ENCODE measurements around the gene CLDND2.

Gene CLDND2

DNA sequence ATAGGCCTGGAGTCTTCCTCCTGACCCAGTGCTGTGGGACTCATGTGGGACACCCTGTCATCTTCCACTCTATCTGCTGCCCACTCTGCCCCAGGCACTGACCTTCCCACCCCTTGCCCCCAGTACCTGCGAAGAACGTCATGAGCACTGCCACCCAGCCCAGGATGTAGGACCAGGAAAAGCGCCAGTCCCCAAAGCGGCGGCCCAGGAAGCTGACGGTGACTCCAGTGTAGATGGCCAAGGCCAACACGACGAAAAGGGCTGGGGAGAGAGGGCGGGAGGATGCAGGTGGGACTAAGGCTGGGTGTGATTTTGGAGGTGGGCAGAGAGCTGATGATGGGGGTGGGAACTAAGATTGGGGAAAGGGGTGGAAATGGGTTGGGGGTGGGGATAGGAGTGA, 11.6 kb upstream of the CLDND2 start:
- no peak for DNase-seq

DNA sequence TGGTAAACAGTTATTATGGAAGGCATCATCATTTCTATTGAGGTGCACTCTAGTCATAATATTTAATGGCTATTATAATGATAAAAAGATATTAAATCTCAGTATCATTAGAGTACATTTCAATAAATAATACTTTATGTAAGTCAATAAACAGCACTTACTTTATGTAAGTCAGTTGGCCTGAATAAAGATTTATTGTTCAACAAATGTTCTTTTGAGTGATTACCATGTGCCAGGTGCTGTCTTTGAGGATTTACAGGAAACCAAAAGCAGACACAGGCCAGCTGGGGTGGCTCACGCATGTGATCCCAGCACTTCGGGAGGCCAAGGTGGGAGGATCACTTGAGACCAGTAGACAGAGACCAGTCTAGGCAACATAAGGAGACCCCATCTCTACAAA, 8.6 kb upstream of the CLDND2 start:
- DNase-seq, result no peak

DNA sequence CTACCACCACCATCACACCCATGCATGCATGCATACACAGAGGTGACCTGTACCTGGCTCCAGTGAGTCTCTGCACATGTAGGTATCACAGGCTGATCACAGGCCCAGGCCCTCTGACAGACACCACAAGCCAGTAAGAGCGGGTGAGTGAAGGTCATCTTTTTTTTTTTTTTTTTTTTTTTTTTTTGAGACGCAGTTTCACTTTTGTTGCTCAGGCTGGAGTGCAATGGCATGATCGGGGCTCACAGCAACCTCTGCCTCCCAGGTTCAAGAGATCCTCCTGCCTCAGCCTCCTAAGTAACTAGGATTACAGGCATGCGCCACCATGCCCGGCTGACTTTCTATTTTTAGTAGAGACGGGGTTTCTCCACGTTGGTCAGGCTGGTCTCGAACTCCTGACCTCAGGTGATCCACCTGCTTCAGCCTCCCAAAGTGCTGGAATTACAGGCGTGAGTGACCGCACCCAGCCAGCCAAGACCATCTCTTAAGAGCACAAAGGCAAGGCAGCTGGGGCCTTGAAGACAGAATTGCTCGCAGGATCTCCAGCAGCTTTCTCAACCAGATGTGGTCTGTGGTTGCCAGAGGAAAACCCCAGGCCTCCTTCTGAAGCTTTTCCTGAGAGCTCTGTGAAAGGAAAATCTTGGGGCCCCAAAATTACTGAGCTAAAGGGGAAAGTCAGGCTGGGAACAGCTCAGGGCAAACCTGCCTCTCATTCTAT, 6.9 kb upstream of the CLDND2 start:
- DNase-seq, result peak in 1 of 5 donors; percentile 21

DNA sequence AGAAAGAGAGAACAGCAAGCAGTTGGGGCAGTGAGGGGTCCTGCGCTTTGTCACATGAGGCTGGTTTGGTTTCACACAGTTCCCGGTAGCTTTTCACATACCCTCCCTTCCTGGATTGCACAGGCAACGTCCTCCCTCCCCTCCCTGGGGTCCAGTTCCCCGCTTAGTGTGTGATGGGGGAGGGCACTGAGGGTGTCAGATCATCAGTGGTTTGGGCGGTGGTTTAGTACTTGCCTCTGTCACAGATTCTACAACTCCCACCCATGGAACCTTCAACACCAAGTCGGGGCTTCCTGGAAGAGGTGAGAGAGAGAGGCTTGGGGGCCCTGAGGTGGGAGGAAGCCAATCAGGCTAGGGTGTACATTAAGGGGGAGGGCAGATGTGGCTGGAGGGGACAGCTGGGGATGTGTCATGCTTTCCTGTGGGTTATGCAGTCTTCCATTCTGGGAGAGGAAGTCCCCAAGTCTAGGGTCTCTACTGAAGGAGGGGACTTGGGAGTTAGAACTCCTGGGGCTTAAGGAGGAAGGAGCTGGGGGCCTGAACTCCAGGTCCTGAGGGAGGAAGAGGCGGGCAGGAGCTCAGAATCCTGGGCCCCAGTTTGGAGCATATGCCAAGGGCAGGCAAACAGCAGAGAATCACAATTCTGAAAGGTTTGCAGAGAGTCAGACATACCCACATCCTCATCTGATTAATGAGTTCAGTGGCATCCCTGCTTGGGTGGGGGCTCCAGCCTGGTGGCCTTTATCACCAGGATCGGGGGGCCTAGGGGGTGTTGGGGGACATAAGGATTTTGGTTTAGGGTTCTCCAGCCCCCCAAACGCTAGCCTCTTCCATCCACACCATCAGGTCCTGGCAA, 4.1 kb upstream of the CLDND2 start, which contains the start of gene NKG7:
Gene NKG7, minus strand, starts transcription at position 6 of the 856 bp plus-strand sequence. CDS start 119 bp downstream, outside the sequence.
- peak in 3 of 5 donors; percentile 15 to 80 (median 31) for DNase-seq

DNA sequence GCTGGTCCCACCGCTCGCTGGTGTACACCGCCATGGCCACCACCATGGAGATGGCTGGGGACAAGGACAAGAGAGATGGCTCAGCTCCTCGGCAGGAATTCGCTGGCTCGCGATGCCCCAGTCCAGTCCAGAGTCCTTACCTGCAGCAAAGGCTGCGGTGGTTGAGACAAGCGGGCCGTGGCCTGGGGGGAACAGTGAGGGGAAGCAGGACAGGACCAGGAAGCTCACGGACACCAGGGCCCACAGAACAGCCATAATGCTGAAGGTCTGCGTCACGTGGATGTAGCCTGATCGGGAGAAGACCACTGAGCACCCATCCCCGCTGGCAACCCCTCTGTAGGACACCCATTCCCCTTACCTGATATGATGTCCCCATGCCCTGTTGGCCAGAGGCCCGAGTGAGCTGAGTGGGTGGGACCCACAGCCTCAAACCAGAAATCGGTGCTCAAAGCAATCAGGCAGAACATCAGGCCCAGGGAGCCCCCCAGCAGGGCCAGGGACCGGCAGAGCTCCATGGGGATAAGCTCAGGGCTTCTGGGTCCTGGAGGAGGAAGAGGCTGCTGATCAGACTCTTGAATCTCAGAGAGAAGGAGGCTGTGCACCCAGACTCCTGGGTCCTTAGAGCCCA, 3.3 kb upstream of the CLDND2 start:
- DNase-seq, result no peak

DNA sequence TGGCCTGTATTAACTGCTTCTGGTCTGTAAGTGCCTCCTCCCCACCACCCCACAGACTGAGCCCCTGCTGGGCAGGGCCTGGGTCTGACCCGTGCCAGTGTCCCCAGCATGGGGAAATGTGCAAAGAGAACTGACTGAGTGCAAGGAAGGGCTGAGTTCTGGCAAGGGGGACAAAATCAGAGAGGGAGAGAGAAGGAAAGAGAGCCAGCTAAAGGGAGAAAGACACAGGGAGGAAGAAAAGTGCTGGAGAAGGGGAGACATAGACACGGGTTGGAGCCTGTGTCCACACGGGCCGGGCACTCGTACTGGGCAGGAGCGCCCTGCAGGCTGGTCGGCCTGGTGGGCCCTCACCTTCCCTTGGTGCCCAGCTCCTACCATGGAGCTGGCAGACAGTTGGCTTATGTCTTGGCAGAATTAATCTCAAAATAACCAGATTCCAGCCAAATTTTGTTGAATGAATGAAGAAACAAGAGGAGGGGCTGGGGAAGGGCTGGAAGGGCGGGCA, 2.4 kb upstream of the CLDND2 start:
- DNase-seq, result no peak

- no peak for DNase-seq
Observed at GRCh38 chr19:51370230-51370629, 1.4 kb upstream of the CLDND2 start.

DNA sequence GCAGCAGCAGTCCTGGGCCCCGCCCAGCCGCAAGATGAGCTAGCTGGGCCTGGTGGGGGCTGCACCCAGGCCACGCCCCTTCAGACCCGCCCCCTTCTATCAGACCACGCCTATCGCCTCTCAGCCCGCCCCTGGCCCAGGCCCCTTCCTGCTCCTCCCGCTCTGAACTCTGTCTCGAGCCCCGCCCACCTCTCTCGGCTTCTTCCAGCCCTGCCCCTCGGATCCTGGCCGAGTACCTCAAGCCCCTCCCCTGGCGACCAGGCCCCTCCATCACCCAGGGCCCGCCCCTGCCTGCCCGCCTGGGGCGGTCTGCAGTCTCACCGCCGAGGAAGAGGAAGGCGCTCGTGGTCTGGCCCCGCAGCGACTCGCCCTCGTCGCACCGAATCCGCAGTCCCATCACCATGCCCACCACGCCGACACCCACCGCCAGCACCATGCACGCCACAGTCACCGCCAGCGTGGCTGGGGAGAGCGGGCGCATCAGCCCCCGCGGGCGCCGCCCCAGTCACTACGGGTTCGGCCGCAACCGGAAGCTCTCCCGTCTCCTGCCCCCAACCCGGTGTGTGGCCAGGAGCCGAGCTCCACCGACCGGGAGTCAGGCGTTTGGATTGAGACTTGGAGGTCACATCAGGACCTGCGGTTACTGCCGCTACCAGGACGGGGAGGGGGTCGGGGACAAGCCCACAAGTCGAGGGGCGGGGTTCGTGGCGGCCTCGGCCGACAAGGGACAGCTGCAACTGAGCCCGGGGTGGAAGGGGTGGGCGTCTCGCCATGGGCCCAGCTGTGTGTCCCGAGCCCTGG, 1.0 kb downstream of the CLDND2 start:
- peak; percentile 88 to 98 (median 92) for DNase-seq

DNA sequence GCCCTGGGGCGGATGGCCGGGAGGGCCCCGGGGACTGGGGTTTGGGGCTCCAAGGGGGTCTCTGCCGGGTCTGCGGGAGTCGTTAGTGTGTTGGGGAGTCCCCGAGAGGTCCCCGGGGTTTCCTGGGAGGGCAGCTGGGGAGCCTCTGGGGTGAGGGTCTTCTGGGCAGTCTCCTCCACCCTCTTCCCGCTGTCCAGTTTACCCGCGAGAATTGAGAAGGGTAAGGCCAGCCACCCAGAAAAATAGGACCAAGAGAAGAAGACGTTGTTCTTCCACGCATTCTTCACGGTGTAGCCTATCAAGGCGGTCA, 1.6 kb downstream of the CLDND2 start:
- no peak for DNase-seq

DNA sequence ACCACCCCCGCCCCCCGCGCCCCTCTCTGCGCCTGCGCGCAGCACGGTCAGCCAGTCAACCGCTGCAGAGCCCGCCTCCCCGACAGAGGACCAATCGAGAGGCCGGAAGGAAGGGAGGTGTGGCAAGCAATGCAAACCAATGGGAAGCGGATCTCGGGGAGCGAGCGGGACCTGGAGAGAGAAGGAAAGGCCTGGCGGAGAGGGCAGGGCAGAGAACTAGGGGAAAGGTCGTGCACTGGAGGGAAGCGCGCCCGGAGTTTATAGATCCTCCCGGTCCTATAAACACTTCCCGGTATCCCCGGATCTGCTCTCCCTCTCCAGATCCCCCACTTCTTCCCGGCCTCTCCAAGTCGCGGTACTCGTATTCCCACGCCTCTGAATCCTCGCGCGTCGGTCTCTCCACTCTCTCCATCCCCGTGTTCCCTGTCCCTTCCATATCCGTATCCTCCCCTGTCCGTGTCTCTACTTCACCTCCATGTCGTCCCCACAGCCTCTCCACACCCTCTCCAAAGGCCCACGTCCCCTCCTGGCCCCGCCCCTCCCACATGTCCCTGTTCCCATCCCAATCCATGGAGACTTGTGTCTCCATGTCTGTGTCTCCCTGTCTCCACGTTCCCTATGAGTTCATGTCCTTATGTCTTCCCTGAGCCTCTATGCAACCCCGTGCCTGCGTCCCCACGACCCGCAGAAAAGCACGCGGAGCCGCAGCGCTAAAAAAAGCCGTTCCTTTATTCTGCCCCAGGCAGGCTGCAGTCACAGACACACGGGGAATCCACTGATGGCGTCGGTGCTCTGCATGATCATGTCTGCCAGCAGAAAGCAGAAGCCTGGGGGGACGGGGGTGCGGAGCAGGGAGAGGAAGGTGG, 2.2 kb downstream of the CLDND2 start:
- DNase-seq, result peak; percentile 85 to 96 (median 88)

DNA sequence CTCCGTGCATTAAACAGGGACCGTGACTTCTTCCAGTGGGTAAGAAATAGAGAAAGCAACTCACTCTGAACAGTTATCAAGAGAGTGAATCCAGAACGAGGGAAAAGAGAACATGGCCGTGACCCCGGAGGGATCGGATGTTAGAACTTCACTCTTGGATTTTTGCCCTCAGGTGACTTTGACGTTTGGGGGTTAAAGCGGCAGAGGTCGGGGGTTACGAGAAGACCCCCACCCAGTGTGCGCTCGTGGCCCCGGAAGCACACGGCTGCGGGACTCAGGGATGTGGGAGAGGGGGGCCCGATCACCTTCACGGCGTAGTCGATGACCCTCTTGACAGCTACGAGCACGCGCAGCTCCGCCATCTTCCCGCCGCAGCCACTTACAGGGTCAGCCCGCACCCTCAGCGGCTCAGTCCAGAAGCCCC, 2.8 kb downstream of the CLDND2 start, which contains the start of gene ETFB:
Gene ETFB, minus strand, starts transcription at position 424 of the 424 bp plus-strand sequence. Its CDS starts 62 bp downstream, at position 362.
- no peak for DNase-seq

DNA sequence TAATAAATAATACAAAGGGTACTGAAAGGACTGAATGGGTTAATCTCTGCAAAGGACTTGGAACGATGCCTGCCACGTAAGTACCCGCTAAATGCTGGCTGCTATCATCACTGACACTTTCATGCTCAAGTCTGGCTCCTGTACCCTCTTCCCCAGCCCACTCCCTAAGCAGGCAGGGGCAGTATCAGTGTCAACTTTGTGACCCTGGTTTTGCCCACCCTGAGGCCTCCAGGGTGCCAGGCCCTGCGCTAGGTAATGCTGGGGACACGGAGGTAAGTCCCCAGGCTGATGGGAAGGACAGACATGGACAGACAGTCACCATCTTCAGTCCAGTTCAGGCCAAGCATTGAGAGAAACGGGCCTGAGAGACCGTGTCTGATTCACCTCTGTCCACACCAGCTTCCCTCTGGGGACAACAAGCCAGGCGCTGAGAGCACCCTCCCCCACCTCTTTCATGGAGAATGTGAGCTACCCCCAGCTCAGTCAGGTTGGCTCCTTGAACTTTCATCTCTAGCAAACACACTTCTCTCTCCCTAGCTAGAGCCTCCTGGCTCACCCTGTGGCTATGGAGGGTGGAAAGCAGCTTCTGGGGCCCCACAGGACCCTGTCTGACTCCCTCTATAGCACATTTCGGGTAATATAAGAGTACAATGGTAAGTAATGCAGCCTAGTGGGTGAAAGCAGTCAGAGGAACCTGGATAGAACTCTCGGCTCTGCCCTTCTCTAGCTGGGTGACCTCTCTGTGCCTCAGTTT, 3.4 kb downstream of the CLDND2 start:
- DNase-seq, result peak in 1 of 5 donors; percentile 20

- no peak for DNase-seq
Observed at GRCh38 chr19:51364200-51365106, 4.3 kb downstream of the CLDND2 start.

DNA sequence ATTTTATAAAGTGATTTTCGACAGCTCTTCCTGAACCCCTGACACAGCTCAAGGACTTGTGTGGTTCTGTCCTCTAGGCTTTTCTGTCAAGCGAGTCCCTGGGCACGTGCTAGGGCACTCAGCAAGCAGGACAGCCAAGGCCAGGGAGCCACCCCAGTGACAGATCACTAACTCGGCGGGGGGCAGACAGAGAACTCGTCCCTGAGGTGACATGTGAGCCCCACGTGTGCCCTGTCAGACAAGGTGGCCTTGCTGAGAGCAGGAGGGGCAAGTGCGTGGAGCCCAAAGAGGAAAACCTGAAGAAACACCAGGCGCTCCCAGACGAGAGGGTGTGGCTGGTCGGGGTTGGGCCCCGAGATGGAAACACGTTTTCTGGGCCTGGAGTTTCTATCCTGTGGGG, 7.6 kb downstream of the CLDND2 start:
- DNase-seq, result no peak

- no peak for DNase-seq
Observed at GRCh38 chr19:51359294-51359693, 9.5 kb downstream of the CLDND2 start.

GRCh38 chr19:51357952-51358351, 10.9 kb downstream of the CLDND2 start:
- DNase-seq, result no peak

DNA sequence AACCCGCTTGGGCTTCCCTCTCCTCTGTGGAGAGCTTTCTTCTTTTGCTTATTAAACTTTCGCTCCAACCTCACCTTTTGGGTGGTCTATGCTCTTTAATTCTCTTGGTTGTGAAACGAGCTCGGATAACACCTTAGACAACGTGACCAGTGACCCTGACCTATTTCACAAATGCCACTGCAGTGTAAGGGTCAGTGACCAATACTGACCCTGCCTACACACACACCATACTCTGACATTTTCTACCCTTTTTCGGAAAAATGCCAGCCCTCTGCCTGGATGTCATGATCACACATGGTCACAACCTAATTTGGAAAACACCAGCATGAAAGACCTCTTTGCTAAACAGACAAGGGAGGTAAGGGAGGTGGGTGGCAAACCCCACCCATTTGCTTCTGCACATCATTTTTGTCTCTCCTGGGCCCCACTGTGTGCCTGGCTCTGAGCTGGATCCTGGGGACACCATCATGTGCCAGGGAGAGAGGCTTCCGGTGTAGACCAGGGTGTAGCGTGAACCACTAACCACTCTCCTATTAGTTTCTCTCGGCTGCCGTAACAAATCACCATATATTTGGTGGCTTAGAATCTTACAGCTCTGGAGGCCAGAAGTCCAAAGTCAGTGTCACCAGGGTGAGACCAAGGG, 12.5 kb downstream of the CLDND2 start:
- no peak for DNase-seq

GRCh38 chr19:51354742-51355148, 14.1 kb downstream of the CLDND2 start:
- peak in 1 of 5 donors; percentile 44 for DNase-seq

Data from T-helper 1 cell (primary cell).